Epithelial cell of esophagus (primary cell): ENCODE data around the gene ADSS2.
"Not testable (repeated sequence)": the region's sequence is repeated elsewhere in the genome, so short reads cannot be mapped to it uniquely, and the experiment has no call there.

Source experiments
- DNase-seq: peaks from one replicate; pipeline ENCODE4 v3.0.0; 2010; ENCODE audit warnings: low read depth
- H3K4me3 ChIP-seq: 2 replicates; pipeline ENCODE4 v1.5.1; 2011; ENCODE audit warnings: mild to moderate bottlenecking, low read length, control low read depth
- TF ChIP-seq, protein P1 (sequence below): IDR thresholded peaks from 2 replicates; pipeline ENCODE4 v1.5.1; 2011; ENCODE audit warnings: low read depth, mild to moderate bottlenecking, low read length, control low read depth, inconsistent platforms; ENCODE audit not compliant: insufficient read depth; ENCODE audit errors: missing control alignments

The ADSS2 gene

DNA sequence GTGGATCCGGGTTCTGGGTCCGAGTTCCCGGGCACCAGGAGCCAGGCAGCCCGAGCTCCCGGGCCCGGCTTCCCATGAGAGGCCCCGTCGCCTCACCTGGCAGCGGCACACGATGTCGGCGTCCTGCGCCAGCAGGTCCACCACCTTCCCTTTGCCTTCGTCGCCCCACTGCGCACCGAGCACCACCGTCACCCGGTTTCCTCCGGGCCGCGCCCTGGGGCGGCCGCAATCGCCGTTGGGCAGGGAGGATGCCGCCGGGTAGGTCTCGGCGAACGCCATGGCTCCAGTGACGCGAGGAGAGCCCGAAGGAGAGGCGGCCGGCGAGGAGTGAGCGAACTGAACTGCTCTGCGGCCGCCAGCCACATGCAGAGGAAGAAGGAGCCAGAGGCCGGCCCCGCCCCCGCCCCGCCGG is at the start of gene ADSS2:
ADSS2 (minus strand) TSS at position 371 of the 412 bp plus-strand sequence; CDS start at position 279, 92 bp downstream.
- H3K4me3 ChIP-seq, result peak within 1 kb of the TSS; percentile 90
- TF ChIP-seq, protein P1, sequence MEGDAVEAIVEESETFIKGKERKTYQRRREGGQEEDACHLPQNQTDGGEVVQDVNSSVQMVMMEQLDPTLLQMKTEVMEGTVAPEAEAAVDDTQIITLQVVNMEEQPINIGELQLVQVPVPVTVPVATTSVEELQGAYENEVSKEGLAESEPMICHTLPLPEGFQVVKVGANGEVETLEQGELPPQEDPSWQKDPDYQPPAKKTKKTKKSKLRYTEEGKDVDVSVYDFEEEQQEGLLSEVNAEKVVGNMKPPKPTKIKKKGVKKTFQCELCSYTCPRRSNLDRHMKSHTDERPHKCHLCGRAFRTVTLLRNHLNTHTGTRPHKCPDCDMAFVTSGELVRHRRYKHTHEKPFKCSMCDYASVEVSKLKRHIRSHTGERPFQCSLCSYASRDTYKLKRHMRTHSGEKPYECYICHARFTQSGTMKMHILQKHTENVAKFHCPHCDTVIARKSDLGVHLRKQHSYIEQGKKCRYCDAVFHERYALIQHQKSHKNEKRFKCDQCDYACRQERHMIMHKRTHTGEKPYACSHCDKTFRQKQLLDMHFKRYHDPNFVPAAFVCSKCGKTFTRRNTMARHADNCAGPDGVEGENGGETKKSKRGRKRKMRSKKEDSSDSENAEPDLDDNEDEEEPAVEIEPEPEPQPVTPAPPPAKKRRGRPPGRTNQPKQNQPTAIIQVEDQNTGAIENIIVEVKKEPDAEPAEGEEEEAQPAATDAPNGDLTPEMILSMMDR, result no peak

DNA sequence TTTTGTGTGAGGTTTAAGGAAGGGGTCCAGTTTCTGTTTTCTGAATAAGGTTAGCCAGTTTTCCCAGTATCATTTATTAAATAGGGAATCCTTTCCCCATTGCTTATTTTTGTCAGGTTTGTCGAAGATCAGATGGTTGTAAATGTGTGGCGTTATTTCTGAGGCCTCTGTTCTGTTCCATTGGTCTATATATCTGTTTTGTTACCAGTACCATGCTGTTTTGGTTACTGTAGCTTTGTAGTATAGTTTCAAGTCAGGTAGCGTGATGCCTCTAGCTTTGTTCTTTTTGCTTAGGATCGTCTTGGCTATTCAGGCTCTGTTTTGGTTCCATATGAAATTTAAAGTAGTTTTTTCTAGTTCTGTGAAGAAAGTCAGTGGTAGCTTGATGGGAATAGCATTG is 48.8 kb upstream of the ADSS2 start:
- not testable (repeated sequence) for H3K4me3 ChIP-seq, DNase-seq

More for the DNA sequence above, at the start of gene ADSS2:
- DNase-seq, result no peak

DNA sequence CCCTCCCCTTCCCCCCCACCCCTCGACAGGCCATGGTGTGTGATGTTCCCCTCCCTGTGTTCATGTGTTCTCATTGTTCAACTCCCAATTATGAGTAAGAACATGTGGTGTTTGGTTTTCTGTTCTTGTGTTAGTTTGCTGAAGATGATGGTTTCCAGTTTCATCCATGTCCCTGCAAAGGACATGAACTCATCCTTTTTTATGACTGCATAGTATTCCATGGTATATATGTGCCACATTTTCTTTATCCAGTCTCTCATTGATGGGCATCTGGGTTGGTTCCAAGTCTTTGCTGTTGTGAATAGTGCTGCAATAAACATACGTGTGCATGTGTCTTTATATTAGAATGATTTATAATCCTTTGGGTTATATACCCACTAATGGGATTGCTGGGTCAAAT is 47.8 kb upstream of the ADSS2 start:
- not testable (repeated sequence) for H3K4me3 ChIP-seq, DNase-seq

DNA sequence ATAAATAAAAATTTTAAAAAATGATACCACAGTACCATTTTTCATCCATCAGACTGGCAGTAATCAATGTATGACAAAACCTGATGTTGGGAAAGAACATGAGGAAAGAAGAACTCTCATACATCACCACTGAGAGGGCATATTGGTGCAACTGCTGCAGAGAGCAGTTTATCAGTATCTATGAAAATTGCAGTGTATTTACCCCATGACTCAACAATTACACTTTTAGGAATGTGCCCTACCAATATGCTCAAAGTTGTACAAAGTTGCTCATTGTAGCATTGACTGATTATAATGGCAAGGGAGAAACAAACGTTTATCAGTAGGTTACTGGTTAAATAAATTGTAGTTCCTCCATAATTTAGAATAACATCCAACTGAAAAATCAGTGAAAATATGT is 46.1 kb upstream of the ADSS2 start:
- DNase-seq, result no peak
- TF ChIP-seq, protein P1, result no peak

GRCh38 chr1:244496186-244496585 is 44.5 kb upstream of the ADSS2 start:
- TF ChIP-seq, protein P1, result no peak
- peak; percentile 48 for DNase-seq
- no peak overlapping the region for H3K4me3 ChIP-seq

More for the DNA sequence above, 46.1 kb upstream of the ADSS2 start:
- no peak overlapping the region for H3K4me3 ChIP-seq

DNA sequence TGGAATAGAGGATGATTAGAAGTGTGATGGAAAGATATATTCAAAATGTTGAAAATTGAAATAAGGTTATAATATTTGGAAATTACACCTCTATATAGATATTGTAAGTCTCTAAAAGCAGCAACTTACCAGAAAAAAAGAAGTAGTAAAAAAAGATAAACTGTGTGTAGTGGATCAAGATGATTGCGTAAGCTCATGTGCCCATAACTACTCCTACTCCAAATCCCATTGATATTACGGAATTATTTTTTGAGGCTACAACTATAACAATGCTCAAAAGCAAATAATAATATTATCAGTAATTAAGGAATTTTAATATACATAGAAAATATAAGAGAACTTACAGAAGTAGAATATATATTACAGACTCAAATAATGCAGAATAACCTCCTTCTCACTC is 42.9 kb upstream of the ADSS2 start:
- no peak overlapping the region for H3K4me3 ChIP-seq
- TF ChIP-seq, protein P1, result no peak
- no peak for DNase-seq

GRCh38 chr1:244484971-244485370 is 33.3 kb upstream of the ADSS2 start:
- not testable (repeated sequence) for DNase-seq, H3K4me3 ChIP-seq

- no peak overlapping the region for H3K4me3 ChIP-seq
- DNase-seq, result no peak
- TF ChIP-seq, protein P1, result no peak
These were observed 21.4 kb upstream of the ADSS2 start for GRCh38 chr1:244473059-244473605.

DNA sequence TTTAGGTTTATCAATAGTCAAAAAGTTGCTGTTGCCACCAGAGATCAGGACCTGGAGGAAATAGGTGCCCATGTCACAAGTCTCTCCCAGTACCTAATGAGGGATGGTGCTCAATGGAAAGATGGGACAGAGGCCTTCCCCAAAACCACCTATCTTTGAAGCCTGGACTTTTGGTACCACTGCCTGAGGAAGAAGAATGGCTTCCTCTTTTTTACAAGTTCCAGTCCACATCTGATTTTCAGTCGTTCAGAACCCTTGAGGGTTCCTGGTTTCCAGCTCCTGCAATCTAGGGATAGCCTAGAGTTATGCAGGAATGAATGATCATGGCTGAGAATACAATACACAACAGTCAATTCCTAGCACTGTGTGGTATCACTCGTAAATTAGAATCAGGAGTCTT is 15.0 kb upstream of the ADSS2 start:
- no peak overlapping the region for H3K4me3 ChIP-seq
- DNase-seq, result no peak
- TF ChIP-seq, protein P1, result no peak
